ENCODE results near the gene PLXNA3. TPM values are rescaled to one million over a fixed set of nuclear protein-coding genes. Genes with fewer than 3 reads are reported as not detected.

The PLXNA3 gene
- total RNA-seq, 3 donors from 2014 or later (not counting 1 experiment from before 2014, with no cell fraction given) = 20.8 to 34.3 (median 32.2) TPM

GRCh38 chrX:154502098-154502497, 44.0 kb downstream of the PLXNA3 start:
- Histone ChIP-seq H3K27ac (ENCODE audit: low read length) (no peak overlapping the region), H3K27me3 (ENCODE audit: control insufficient read depth, insufficient read depth, low read length) (no peaks in the 10 kb centered on the region), H3K36me3 (ENCODE audit: control insufficient read depth, insufficient read depth, low read length) (peaks cover 3% of the 10 kb centered on the region), H3K9me3 (ENCODE audit: control insufficient read depth, insufficient read depth, low read length) (no peaks in the 10 kb centered on the region), H3K4me1 (ENCODE audit: control insufficient read depth, insufficient read depth, low read length) (no peaks in the 10 kb centered on the region), H3K4me3 (ENCODE audit: low read length) (no peak overlapping the region)
- no peaks in the 10 kb centered on the region for H3K27me3 Mint-ChIP-seq (ENCODE audit: low read depth in 2 of 2)
- intact Hi-C loops (cut with micrococcal nuclease) = no loop called here
- H3K4me1 Mint-ChIP-seq = no peaks in the 10 kb centered on the region
- TF ChIP-seq, protein P1, sequence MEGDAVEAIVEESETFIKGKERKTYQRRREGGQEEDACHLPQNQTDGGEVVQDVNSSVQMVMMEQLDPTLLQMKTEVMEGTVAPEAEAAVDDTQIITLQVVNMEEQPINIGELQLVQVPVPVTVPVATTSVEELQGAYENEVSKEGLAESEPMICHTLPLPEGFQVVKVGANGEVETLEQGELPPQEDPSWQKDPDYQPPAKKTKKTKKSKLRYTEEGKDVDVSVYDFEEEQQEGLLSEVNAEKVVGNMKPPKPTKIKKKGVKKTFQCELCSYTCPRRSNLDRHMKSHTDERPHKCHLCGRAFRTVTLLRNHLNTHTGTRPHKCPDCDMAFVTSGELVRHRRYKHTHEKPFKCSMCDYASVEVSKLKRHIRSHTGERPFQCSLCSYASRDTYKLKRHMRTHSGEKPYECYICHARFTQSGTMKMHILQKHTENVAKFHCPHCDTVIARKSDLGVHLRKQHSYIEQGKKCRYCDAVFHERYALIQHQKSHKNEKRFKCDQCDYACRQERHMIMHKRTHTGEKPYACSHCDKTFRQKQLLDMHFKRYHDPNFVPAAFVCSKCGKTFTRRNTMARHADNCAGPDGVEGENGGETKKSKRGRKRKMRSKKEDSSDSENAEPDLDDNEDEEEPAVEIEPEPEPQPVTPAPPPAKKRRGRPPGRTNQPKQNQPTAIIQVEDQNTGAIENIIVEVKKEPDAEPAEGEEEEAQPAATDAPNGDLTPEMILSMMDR (IDR thresholded peaks at IDR 0.05) = no peak
- H3K4me3 Mint-ChIP-seq = no peak overlapping the region
- H3K9me3 Mint-ChIP-seq = no peaks in the 10 kb centered on the region
- no peak for DNase-seq
- WGBS (ENCODE audit: insufficient coverage) = 96% methylated on average over 7 of the region's 8 CpGs
- H3K36me3 Mint-ChIP-seq = no peaks in the 10 kb centered on the region
- ATAC-seq = no peak
- no peak overlapping the region for H3K27ac Mint-ChIP-seq

- Mint-ChIP-seq H3K27ac (no peak overlapping the region), H3K27me3 (ENCODE audit: low read depth in 2 of 2) (no peaks in the 10 kb centered on the region), H3K4me1 (no peaks in the 10 kb centered on the region), H3K9me3 (no peaks in the 10 kb centered on the region), H3K4me3 (no peak overlapping the region), H3K36me3 (no peaks in the 10 kb centered on the region)
- H3K4me1 ChIP-seq (ENCODE audit: control insufficient read depth, insufficient read depth, low read length) = no peaks in the 10 kb centered on the region
- H3K36me3 ChIP-seq (ENCODE audit: control insufficient read depth, insufficient read depth, low read length) = peaks cover 3% of the 10 kb centered on the region
- no peaks in the 10 kb centered on the region for H3K9me3 ChIP-seq (ENCODE audit: control insufficient read depth, insufficient read depth, low read length)
- H3K4me3 ChIP-seq (ENCODE audit: low read length) = no peak overlapping the region
- no peak overlapping the region for H3K27ac ChIP-seq (ENCODE audit: low read length)
- intact Hi-C loops (cut with micrococcal nuclease) = no loop called here
- 83% methylated on average over 3 of the region's 3 CpGs for WGBS (ENCODE audit: insufficient coverage)
- DNase-seq = no peak
- ATAC-seq = no peak
- no peaks in the 10 kb centered on the region for H3K27me3 ChIP-seq (ENCODE audit: control insufficient read depth, insufficient read depth, low read length)
- TF ChIP-seq, protein P1 (IDR thresholded peaks at IDR 0.05) = no peak
Measured at GRCh38 chrX:154502989-154503388, 44.9 kb downstream of the PLXNA3 start.

- Histone ChIP-seq H3K4me3 (ENCODE audit: low read length) (no peak overlapping the region), H3K27ac (ENCODE audit: low read length) (no peak overlapping the region), H3K9me3 (ENCODE audit: control insufficient read depth, insufficient read depth, low read length) (no peaks in the 10 kb centered on the region), H3K27me3 (ENCODE audit: control insufficient read depth, insufficient read depth, low read length) (no peaks in the 10 kb centered on the region), H3K4me1 (ENCODE audit: control insufficient read depth, insufficient read depth, low read length) (no peaks in the 10 kb centered on the region), H3K36me3 (ENCODE audit: control insufficient read depth, insufficient read depth, low read length) (peaks cover 3% of the 10 kb centered on the region)
- ATAC-seq = no peak
- H3K36me3 Mint-ChIP-seq = no peaks in the 10 kb centered on the region
- H3K4me3 Mint-ChIP-seq = no peak overlapping the region
- peaks cover 0 to 1% of the 10 kb centered on the region in 2 donors for H3K4me1 Mint-ChIP-seq
- no peaks in the 10 kb centered on the region for H3K9me3 Mint-ChIP-seq
- 98% methylated on average over 8 of the region's 12 CpGs for WGBS (ENCODE audit: insufficient coverage)
- intact Hi-C loops (cut with micrococcal nuclease) = no loop called here
- no peak overlapping the region for H3K27ac Mint-ChIP-seq
- no peaks in the 10 kb centered on the region for H3K27me3 Mint-ChIP-seq (ENCODE audit: low read depth in 2 of 2)
- TF ChIP-seq, protein P1 (IDR thresholded peaks at IDR 0.05) = no peak
- no peak for DNase-seq
Measured at GRCh38 chrX:154505734-154506133, 47.7 kb downstream of the PLXNA3 start.
